HG02623 (cell line): ENCODE data around the gene RNASE8.

Experiments
- ATAC-seq: cut with Tn5 transposase; IDR thresholded peaks from one replicate; pipeline ENCODE4 v1.9.1; 2021; ENCODE audit warnings: moderate library complexity; ENCODE audit not compliant: unreplicated experiment

Gene RNASE8

DNA sequence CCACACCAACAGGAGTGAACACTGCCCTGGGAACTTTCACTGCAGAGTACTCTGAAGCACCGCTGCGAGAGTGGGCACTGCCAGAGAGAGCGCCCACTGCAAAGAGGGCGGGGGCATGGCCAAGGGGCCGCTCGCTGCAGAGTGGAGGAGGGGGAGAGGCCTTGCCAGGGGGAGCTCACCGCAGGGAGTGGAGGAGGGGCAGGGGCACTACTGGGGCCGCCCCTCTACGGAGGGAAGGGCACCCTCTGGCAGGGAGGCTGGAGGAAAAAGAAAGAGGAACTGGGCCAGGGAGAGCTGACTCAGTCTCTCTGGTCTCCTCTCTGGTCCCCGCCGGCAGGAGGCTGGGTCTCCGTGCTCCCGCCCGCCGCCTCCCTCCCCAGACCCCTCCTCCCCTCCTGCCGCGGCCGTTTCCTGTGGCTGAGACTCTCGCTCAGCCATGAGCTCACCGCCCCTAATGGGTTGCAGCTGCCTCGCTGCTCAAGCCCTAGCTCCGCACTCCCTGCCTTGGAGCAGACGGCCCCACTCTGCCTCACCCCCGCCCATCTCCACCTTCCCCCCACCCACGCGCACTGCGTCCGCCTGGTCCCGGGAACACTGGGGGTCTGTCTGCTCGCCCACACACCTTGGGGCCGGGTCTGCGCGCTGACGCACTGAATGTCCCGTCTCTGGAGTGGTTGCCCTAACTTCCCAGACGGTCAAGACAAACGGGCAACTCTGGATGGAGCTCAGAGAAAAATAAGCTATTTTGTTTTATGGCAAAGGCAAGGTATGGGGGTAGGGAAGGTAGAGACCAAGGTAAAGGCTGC, 13.8 kb downstream of the RNASE8 start:
- peak; percentile 69 for ATAC-seq

DNA sequence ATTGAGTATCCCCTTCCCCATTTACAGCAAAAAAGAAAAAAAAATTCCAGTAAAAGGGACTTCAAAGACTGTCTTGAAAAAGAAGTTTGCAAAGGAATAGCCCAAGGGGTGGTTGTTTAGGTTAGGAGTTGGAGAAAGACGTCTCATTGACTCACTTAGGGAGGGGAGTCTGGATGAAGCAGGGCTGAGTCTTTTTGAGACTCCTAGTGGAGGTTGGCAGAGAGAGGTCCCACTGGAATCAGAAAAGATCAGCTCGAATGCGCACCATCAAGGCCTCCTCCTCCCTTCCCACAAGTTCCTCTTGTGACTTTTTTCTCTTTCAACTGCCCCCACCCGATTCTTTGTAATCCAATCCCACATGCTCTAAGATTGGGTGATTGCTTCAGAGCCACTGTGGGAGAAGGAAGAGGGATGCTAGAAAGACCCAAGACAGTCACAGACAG, 14.4 kb downstream of the RNASE8 start:
- no peak for ATAC-seq

DNA sequence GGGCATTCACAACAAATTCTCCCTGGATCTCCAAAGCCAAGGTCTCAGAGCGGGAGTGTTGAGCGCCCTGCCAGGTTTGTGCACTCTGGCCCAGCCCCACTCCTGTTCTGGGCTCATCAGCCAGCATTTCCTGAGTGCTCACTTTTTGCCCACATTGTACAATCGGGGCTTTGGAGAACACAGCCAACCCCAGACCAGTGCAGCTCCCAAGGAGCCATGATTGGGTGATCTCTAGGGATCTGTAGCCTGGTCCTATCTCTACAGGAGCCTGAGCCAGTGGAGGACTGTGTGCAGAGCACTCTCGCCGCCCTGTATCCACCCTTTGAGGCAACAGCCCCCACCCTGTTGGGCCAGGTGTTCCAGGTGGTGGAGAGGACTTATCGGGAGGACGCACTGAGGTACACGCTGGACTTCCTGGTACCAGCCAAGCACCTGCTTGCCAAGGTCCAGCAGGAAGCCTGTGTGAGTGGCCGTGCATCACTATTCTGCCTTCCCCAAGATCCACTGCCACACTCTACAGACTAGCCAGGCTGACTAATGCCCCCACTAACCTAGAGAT, 15.2 kb downstream of the RNASE8 start:
- no peak for ATAC-seq

DNA sequence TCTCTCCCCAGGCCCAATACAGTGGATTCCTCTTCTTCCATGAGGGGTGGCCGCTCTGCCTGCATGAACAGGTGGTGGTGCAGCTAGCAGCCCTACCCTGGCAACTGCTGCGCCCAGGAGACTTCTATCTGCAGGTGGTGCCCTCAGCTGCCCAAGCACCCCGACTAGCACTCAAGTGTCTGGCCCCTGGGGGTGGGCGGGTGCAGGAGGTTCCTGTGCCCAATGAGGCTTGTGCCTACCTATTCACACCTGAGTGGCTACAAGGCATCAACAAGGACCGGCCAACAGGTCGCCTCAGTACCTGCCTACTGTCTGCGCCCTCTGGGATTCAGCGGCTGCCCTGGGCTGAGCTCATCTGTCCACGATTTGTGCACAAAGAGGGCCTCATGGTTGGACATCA, 16.3 kb downstream of the RNASE8 start:
- ATAC-seq, result no peak

DNA sequence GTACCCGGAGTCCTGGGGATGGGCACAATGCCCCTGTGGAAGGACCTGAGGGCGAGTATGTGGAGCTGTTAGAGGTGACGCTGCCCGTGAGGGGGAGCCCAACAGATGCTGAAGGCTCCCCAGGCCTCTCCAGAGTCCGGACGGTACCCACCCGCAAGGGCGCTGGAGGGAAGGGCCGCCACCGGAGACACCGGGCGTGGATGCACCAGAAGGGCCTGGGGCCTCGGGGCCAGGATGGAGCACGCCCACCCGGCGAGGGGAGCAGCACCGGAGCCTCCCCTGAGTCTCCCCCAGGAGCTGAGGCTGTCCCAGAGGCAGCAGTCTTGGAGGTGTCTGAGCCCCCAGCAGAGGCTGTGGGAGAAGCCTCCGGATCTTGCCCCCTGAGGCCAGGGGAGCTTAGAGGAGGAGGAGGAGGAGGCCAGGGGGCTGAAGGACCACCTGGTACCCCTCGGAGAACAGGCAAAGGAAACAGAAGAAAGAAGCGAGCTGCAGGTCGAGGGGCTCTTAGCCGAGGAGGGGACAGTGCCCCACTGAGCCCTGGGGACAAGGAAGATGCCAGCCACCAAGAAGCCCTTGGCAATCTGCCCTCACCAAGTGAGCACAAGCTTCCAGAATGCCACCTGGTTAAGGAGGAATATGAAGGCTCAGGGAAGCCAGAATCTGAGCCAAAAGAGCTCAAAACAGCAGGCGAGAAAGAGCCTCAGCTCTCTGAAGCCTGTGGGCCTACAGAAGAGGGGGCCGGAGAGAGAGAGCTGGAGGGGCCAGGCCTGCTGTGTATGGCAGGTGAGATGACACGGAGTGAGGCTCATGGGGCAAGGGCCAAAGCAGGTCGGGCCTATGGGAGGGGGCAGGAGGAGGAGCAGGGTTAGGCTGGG, 17.0 kb downstream of the RNASE8 start:
- no peak for ATAC-seq

DNA sequence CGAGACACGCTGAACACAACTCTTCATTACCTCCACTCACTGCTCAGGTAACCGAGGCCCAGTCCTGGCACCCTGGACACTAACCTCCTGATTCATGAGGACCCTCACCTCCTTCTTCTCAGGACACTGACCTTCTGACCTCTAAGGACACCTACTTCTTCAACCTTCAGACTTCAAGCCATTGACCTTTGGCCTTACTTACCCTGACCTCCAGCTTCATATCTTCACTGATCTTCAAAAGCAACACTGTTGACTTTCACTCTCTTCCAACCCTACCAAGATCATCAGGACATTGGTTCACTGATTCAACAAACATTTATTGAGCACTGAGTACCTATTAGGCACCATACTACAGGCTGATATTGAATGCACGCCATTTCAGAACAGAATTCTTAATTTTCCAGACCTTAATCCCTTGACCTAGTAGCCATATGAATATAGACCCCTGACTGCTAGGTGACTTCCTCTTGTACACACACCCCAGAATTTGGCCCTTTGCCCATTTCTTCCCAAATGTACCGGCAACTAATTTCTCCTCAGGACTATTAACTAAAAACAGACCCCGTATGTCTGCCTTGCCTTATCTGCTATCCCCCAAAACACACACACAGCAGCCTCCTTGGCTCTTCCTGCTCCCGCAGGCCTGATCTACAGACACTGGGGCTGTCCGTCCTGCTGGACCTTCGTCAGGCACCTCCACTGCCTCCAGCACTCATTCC, 18.3 kb downstream of the RNASE8 start:
- ATAC-seq, result no peak

DNA sequence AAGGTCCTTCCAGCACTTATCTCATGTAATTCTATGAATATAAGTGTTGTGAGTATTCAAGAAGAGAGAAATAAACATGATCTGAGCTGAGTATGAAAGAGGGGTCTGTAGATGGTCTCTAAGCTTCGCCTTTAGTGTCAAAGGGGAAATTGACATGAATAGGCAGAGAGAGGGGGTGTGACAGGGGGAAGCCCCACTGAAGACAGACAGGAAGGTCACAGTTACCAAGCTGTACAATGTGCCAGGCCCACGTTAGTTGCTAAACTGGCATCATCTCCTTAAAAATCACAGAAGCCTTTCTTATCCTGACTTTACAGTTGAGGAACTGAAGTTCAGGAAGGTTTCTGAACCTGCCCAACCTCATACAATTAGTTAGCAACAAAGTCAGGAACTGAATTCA, 20.1 kb downstream of the RNASE8 start:
- no peak for ATAC-seq

DNA sequence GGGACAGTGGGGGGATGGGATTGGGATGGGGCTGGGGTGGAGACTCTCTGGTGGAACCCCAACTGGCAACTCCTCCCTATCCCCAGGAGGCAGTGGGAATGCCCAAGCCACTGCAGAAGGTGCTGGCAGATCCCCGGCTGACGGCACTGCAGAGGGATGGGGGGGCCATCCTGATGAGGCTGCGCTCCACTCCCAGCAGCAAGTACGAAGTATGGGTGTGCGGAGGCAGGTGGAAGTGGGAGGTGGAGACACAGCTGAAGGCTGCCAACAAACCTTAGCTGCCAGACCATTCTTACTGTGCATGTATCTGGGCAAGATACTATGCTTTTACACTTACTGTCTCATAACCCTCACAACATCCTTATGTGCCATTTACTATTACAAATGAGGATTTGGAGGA, 20.7 kb downstream of the RNASE8 start:
- ATAC-seq, result no peak

DNA sequence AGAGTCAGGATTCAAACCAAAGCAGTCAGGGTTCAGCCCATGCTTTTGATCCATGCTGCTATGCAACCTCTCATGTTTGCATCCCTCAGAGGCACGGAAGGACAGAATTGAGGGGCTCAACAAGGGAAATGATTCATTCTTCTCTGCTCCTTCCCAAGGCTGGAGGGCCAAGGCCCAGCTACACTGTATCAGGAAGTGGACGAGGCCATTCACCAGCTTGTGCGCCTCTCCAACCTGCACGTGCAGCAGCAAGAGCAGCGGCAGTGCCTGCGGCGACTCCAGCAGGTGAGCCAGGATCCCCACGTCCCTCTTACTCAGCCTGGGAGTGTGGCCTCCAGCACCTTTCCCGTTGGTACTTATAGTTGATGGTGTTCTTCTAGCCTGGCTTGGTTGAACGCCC, 21.1 kb downstream of the RNASE8 start:
- no peak for ATAC-seq

DNA sequence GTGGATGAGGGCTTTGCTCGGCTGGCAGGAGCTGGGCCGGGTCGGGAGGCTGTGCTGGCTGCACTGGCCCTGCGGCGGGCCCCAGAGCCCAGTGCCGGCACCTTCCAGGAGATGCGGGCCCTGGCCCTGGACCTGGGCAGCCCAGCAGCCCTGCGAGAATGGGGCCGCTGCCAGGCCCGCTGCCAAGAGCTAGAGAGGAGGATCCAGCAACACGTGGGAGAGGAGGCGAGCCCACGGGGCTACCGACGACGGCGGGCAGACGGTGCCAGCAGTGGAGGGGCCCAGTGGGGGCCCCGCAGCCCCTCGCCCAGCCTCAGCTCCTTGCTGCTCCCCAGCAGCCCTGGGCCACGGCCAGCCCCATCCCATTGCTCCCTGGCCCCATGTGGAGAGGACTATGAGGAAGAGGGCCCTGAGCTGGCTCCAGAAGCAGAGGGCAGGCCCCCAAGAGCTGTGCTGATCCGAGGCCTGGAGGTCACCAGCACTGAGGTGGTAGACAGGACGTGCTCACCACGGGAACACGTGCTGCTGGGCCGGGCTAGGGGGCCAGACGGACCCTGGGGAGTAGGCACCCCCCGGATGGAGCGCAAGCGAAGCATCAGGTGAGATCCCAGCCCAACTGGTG, 24.0 kb downstream of the RNASE8 start:
- ATAC-seq, result no peak

DNA sequence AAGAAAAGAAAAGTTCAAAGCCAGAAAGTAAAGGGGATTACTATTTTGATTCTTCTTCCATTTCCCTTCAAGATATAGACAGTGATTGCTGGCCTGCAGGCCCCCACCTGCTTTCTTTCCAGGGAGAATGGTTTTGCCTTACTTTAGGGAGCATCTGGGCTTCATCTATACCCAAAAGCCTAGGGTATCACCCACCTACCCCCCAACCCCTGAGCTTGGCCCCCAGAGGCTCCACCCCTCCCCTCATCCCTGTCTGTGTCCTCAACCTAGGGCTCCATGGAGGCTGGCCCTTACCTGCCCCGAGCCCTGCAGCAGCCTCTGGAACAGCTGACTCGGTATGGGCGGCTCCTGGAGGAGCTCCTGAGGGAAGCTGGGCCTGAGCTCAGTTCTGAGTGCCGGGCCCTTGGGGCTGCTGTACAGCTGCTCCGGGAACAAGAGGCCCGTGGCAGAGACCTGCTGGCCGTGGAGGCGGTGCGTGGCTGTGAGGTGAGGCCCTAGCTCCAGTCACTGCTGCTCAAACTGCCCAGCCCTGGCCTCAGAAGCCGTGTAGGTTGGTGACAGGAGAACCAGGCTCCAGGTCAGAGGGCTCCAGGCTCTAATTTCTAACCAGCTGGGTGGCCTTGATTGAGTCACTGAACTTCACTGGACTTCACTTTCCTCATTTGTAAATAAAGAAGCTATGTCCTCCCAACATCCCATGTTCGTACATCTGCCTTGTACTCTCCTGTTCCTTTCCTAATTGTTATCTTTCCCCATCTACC, 26.1 kb downstream of the RNASE8 start:
- no peak for ATAC-seq

DNA sequence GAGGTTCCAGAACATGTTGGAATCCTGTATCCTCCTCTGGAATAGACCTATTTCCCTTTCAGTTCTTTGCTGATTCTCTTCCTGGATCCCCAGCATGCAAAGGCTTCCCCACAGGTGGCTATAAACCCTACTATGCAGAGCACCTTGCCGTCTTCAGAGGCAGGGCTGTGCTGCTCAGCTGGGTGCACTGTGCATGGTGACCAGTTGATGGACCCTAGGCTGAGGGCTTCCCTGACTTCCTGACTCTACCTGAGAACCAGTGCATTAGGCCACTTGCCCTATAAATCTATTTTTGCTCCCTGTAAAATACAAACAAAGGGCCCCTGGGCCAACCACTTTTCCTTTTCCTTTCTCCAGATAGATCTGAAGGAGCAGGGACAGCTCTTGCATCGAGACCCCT, 26.8 kb downstream of the RNASE8 start:
- ATAC-seq, result no peak

DNA sequence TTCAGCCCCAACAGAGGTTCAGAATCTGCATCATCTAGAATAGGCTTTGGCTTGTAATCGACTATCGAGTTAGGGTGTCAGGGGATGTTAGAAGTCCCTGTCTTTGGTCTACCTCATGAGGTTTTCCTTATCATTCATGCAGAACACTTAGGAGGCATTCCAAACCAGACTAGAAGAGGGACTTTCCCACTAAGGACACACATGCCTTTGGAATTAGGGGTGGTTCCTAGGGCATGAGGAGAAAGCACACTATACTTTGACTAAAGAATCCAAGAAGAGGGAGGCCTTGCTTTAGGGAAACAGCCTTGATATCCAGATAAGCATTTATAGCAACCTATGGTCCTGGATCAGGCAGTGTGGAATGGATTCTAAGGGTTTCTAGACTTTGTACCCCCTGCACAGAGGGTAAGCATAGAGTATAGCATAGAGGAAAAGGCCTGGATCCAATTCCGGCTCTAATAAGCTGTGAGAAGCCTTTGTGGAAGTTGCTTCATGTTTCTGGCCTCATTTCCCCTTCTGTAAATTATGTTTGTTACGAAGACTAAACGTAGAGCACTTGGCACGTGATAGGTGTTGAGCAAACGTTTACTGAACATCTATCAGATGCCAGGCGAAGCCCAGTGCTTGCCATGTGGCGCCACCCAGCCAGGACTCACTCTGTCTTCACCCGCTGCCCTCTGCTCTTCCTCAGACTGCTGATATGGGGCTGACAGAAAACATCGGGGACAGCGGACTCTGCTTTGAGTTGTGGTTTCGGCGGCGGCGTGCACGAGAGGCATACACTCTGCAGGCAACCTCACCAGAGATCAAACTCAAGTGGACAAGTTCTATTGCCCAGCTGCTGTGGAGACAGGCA, 27.6 kb downstream of the RNASE8 start:
- no peak for ATAC-seq

DNA sequence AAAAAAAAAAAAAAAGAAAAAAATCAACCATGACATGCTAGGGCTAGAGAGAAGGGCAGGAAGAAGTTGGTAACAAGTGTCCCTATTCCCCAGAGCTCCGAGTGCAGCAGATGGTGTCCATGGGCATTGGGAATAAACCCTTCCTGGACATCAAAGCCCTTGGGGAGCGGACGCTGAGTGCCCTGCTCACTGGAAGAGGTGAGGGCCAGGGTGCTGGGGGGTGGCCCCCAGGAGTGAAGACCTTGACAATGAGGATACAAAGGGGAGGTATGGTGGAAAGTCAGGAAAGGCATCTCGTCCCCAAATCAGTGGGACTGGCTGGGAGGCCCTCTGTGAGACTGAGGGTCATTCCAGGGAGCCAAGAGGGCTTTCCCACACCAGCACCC, 29.3 kb downstream of the RNASE8 start:
- ATAC-seq, result no peak

DNA sequence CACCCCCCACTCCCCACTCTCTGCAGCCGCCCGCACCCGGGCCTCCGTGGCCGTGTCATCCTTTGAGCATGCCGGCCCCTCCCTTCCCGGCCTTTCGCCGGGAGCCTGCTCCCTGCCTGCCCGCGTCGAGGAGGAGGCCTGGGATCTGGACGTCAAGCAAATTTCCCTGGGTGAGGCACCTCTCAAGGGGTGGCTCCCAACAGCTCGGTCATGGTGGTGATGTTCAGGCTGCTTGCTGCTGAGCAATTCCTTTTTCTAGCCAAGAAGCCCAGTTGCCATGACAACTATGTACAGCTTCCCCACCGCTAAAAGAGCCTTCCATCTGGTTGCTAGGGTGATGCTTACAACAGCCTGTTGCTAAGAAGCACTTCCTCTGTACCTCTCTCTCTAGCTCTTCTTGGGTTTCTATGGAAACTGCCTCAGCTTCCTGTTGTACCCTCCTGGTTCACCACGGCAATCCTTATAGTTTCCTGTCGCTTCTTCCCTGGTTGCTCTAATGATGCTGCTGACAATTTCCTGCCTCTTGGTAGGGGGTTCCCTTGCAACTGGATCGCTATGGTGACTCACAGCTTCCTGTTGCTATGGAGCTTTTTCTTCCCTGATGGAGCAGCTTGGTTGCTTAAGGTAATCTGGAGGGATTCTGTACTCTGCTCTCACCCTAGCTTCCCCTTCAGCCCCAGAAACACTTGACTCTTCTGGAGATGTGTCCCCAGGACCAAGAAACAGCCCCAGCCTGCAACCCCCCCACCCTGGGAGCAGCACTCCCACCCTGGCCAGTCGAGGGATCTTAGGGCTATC, 29.9 kb downstream of the RNASE8 start:
- ATAC-seq, result no peak

DNA sequence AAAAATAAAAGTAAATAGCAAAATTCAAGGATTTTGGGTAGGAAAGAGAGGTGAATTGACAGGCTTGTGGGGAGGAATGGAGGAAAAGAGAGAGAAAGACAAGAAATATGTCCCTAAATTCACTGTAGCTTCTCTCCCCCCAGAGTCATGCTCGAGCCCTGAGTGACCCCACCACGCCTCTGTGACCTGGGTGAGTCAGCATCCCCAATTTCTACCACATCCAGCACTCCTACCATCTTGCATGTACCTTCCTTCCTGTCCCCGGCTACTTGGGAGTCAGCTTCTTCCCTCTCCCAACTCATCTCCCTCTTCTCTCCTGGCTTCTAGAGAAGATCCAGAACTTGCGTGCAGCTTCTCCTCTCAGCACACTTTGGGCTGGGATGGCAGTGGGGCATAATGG, 31.1 kb downstream of the RNASE8 start:
- ATAC-seq, result no peak

DNA sequence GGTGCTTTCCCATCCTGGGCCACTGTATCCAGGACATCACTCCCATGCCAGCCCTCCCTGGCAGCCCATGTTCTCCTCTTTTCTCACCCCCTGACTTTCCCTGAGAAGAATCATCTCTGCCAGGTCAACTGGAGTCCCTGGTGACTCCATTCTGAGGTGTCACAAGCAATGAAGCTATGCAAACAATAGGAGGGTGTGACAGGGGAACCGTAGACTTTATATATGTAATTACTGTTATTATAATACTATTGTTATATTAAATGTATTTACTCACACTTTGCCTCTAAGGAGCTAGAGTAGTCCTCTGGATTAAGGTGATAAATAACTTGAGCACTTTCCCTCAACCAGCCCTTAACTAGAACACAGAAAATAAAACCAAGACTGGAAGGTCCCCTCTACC, 31.6 kb downstream of the RNASE8 start:
- no peak for ATAC-seq

DNA sequence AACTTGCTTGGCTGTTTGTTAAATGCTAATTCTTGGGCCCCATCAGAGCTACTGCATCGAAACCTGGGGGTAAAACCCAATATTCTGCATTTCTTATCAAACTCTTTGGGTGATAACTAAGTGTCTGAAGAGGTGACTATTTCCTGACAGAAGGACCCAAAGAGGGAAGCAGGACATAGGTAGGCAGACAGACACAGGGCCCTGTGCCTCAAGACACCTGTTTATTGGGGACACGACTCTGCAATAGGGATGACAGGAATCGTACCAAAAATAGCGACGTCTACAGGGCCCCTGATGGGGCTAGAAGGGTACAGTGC, 32.2 kb downstream of the RNASE8 start:
- ATAC-seq, result no peak
